ENCODE measurements around the gene IRF1. TPM values are rescaled to one million over a fixed set of nuclear protein-coding genes. Genes with fewer than 3 reads are reported as not detected.

The IRF1 gene
- total RNA-seq, 1 experiment from 2014 or later: 5.7 TPM

DNA sequence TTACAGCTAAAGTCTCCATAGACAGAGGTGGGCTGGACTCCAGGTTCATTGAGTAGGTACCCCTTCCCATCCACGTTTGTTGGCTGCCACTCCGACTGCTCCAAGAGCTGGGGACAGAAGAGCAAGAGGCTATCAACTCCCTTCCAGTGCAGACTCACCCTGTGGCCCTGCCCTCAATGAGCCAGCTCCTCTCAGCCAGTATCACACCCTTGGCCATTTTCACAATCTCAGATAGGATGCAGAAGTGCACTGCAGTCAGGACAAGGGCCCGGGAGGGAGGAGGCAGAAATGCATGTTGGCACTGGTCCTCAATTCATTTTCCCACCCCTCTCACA, 6.2 kb downstream of the IRF1 start:
- H3K27me3 ChIP-seq (replicated peaks; ENCODE audit: insufficient read depth, low read depth, low read length, poor library complexity): no peaks in the 10 kb centered on the region
- no peak overlapping the region for H3K27ac ChIP-seq (ENCODE audit: low read depth, low read length, poor library complexity, severe bottlenecking)
- no peaks in the 10 kb centered on the region for H3K9me3 ChIP-seq (ENCODE audit: low read depth, low read length, poor library complexity, severe bottlenecking)
- H3K36me3 ChIP-seq (ENCODE audit: insufficient read depth, low read length, poor library complexity, severe bottlenecking): peaks cover 4% of the 10 kb centered on the region
- intact Hi-C loops (cut with micrococcal nuclease; ENCODE audit: unreplicated experiment): no loop called here
- TF ChIP-seq EZH2 (IDR thresholded peaks at IDR 0.05; ENCODE audit: borderline replicate concordance, low read depth, low read length, poor library complexity, severe bottlenecking): no peak
- TF ChIP-seq, protein P1, sequence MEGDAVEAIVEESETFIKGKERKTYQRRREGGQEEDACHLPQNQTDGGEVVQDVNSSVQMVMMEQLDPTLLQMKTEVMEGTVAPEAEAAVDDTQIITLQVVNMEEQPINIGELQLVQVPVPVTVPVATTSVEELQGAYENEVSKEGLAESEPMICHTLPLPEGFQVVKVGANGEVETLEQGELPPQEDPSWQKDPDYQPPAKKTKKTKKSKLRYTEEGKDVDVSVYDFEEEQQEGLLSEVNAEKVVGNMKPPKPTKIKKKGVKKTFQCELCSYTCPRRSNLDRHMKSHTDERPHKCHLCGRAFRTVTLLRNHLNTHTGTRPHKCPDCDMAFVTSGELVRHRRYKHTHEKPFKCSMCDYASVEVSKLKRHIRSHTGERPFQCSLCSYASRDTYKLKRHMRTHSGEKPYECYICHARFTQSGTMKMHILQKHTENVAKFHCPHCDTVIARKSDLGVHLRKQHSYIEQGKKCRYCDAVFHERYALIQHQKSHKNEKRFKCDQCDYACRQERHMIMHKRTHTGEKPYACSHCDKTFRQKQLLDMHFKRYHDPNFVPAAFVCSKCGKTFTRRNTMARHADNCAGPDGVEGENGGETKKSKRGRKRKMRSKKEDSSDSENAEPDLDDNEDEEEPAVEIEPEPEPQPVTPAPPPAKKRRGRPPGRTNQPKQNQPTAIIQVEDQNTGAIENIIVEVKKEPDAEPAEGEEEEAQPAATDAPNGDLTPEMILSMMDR (conservative IDR thresholded peaks at IDR 0.05; ENCODE audit: low read depth, low read length): no peak
- DNase-seq (ENCODE audit: low spot score): no peak
- H3K4me3 ChIP-seq (ENCODE audit: low read depth, low read length, poor library complexity, severe bottlenecking): no peak overlapping the region
- no peaks in the 10 kb centered on the region for H3K4me1 ChIP-seq (ENCODE audit: insufficient read depth, low read length, poor library complexity, severe bottlenecking)
- CTCF ChIA-PET: no interaction called here
- POLR2A ChIA-PET (ENCODE audit: low non-redundant PET): interaction anchor here (0.7 kb wide), 1 partner anchor 127 kb away, joined by 3 read pairs; no protein-coding TSS in a partner anchor
- BruUV-seq (replicated peaks): no TSS peak

DNA sequence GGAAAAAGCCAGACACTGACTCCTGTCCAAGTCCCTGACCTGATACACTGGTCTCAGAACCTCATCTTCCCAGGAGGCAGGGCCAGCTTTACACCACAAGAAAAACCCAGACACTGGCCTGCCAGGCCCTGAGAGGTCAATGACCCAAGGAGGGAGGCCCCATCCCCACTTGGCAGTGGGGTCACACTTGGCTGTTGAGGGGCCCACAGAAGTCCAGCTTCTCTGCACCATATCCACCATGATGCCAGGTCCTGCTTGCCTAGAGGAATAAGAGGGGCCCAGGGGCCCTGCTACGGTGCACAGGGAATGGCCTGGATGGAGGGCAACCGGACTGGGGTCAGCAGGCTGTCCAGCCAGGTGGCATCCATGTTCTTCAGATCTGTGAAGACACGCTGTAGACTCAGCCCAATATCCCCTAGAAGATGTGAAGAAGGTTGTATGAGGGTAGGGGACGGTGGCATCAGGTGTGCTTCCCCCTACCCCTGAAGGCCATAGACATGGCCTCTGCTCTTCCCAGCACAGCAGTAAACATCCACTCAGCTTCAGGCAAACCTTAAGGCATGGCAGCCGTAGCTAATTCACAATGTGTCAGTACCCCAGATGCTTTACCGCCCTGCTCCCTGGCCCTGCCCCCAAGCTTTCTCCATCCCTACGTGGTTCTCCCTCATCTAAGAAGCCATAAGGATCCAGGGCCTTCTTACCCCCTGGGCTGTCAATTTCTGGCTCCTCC, 6.7 kb downstream of the IRF1 start:
- Histone ChIP-seq H3K27ac (ENCODE audit: low read depth, low read length, poor library complexity, severe bottlenecking) (no peak overlapping the region), H3K36me3 (ENCODE audit: insufficient read depth, low read length, poor library complexity, severe bottlenecking) (peaks cover 4% of the 10 kb centered on the region), H3K9me3 (ENCODE audit: low read depth, low read length, poor library complexity, severe bottlenecking) (no peaks in the 10 kb centered on the region), H3K4me1 (ENCODE audit: insufficient read depth, low read length, poor library complexity, severe bottlenecking) (no peaks in the 10 kb centered on the region), H3K4me3 (ENCODE audit: low read depth, low read length, poor library complexity, severe bottlenecking) (no peak overlapping the region), H3K27me3 (replicated peaks; ENCODE audit: insufficient read depth, low read depth, low read length, poor library complexity) (no peaks in the 10 kb centered on the region)
- ChIA-PET CTCF (no interaction called here), POLR2A (ENCODE audit: low non-redundant PET) (interaction anchor here (0.7 kb wide), 1 partner anchor 127 kb away, joined by 3 read pairs; no protein-coding TSS in a partner anchor)
- DNase-seq (ENCODE audit: low spot score): no peak
- intact Hi-C loops (cut with micrococcal nuclease; ENCODE audit: unreplicated experiment): no loop called here
- TF ChIP-seq, protein P1 (conservative IDR thresholded peaks at IDR 0.05; ENCODE audit: low read depth, low read length): no peak
- no peak for TF ChIP-seq EZH2 (IDR thresholded peaks at IDR 0.05; ENCODE audit: borderline replicate concordance, low read depth, low read length, poor library complexity, severe bottlenecking)
- BruUV-seq (replicated peaks): no TSS peak

DNA sequence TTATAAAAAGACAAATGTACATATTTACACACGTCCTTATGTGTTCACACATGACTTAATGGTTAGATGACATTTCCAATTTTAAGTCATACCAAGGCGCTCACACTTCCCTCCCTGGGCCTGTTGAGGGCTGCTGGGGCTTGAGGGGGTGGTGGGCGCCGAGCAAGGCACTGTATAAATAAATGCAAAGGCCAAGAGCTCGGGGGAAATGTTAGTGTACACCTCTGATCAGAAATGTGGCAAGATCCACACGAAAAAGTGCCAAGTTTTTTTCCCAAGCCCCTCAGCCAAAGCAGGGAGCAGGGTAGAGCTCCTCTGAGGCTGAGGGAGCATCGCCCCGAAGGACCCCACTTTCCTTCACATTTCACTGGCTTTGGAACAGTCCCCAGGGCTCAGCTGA, 7.5 kb downstream of the IRF1 start:
- BruUV-seq (replicated peaks): no TSS peak
- intact Hi-C loops (cut with micrococcal nuclease; ENCODE audit: unreplicated experiment): no loop called here
- POLR2A ChIA-PET (ENCODE audit: low non-redundant PET): no interaction called here
- no peak for TF ChIP-seq EZH2 (IDR thresholded peaks at IDR 0.05; ENCODE audit: borderline replicate concordance, low read depth, low read length, poor library complexity, severe bottlenecking)
- TF ChIP-seq, protein P1 (conservative IDR thresholded peaks at IDR 0.05; ENCODE audit: low read depth, low read length): no peak
- CTCF ChIA-PET: no interaction called here
- Histone ChIP-seq H3K4me3 (ENCODE audit: low read depth, low read length, poor library complexity, severe bottlenecking) (no peak overlapping the region), H3K4me1 (ENCODE audit: insufficient read depth, low read length, poor library complexity, severe bottlenecking) (no peaks in the 10 kb centered on the region), H3K36me3 (ENCODE audit: insufficient read depth, low read length, poor library complexity, severe bottlenecking) (peaks cover 4% of the 10 kb centered on the region), H3K27ac (ENCODE audit: low read depth, low read length, poor library complexity, severe bottlenecking) (no peak overlapping the region), H3K9me3 (ENCODE audit: low read depth, low read length, poor library complexity, severe bottlenecking) (no peaks in the 10 kb centered on the region), H3K27me3 (replicated peaks; ENCODE audit: insufficient read depth, low read depth, low read length, poor library complexity) (no peaks in the 10 kb centered on the region)
- DNase-seq (ENCODE audit: low spot score): no peak

Data from A673 (cell line).